ENCODE measurements around the gene MRPS31.

The MRPS31 gene

DNA sequence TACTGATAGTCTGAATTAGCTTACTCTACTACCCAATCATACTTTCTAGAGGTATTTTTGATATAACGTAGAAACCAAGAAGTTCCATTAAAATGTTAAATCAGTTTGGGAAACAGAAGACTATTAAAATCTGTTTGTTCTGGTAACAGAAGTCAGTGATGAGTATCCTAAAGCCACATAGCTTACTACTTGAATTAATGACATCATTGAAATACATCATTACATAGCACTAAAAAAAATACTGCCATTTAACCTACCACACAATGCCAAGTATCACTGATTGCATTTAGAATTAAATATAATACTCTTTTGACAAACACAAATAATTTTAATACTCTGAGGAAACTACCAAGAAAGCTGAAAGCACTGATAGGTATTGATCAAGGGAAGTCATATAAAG lies 5.4 kb downstream of the MRPS31 start:
- DNase-seq (ENCODE audit: low read depth, low spot score): no peak
- no peak overlapping the region for H3K4me3 ChIP-seq (ENCODE audit: low read depth, low read length)
- in situ Hi-C loops (cut with HindIII; ENCODE audit: low sequenced_read_pairs): no loop called here
- TF ChIP-seq, protein P1, sequence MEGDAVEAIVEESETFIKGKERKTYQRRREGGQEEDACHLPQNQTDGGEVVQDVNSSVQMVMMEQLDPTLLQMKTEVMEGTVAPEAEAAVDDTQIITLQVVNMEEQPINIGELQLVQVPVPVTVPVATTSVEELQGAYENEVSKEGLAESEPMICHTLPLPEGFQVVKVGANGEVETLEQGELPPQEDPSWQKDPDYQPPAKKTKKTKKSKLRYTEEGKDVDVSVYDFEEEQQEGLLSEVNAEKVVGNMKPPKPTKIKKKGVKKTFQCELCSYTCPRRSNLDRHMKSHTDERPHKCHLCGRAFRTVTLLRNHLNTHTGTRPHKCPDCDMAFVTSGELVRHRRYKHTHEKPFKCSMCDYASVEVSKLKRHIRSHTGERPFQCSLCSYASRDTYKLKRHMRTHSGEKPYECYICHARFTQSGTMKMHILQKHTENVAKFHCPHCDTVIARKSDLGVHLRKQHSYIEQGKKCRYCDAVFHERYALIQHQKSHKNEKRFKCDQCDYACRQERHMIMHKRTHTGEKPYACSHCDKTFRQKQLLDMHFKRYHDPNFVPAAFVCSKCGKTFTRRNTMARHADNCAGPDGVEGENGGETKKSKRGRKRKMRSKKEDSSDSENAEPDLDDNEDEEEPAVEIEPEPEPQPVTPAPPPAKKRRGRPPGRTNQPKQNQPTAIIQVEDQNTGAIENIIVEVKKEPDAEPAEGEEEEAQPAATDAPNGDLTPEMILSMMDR (IDR thresholded peaks at IDR 0.05; ENCODE audit: low read depth, low read length): no peak

DNA sequence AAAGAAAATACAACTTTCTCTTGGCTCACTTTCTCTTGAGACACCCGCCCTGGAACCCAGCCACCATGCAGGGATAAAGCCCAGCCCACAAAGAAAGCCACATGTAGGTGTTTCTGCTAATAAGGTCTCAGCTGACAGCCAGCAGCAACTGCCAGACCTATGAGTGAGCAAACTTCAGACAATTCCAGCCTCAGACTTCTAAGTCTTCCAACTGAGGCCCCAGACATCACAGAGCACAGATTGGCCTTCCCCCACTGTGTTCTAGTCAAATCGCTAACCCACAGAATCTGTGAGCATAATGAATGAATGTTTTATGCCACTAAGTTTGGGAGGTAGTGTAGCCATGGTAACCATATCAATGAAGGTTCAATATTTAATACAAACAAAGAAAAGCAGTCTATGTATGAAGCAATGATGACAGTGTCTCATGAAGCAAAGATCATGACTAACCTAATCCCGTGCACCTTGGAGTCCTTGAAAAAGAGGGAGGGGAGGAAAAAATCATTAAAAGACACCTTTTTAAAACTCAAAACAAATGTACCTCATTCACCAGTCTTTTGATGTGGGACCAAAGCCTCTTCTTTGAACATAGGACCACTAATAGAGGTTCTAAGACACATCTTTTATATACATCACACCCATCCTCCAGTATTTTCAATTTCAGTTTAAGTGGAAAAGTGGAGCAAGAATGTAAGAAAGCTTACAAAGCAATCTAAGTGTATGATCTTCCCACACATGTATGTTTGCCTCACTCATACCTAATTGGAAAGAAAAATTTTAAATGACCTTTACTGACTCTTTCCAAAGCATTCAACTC lies 6.2 kb downstream of the MRPS31 start:
- TF ChIP-seq, protein P1 (IDR thresholded peaks at IDR 0.05; ENCODE audit: low read depth, low read length): no peak
- in situ Hi-C loops (cut with HindIII; ENCODE audit: low sequenced_read_pairs): no loop called here
- peak; percentile 74 for DNase-seq (ENCODE audit: low read depth, low spot score)
- H3K4me3 ChIP-seq (ENCODE audit: low read depth, low read length): no peak overlapping the region

DNA sequence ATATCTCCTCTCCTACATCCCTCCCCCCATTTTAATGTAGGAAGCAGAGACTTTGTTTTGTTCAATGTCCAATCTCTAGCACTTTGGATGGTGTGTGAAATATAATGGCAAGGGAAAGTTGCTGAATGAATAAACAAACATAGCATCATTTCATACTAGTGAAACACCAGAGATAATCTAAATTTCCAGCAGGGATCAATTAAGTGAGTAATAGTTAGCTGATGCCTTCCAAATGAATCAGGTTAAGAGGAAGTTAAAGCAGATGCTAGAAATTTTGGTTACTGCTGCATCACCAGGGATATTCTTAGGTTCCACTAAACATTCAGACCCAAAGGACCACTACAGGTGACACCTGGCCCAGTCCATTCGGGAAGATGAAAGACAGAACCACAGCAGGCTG lies 8.1 kb downstream of the MRPS31 start:
- no peak overlapping the region for H3K4me3 ChIP-seq (ENCODE audit: low read depth, low read length)
- in situ Hi-C loops (cut with HindIII; ENCODE audit: low sequenced_read_pairs): no loop called here
- no peak for DNase-seq (ENCODE audit: low read depth, low spot score)

DNA sequence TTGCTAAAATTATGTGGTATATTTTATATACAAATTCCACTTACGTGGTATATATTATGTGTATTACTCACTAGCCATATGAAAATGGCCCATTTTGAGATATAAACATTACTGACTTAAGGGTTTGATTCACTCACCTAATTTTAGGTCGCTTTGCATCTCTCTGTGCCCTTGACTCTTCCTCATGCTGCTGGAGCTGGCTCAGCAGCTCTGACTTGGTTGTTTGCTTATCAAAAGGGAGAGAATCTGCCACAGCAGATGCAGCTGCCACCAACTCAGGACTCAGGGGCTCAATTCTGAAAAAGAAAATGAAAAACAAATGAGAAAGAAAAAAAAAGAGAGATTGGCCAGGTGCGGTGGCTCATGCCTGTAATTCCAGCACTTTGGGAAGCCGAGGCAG lies 12.2 kb downstream of the MRPS31 start:
- DNase-seq (ENCODE audit: low read depth, low spot score): no peak
- no peak overlapping the region for H3K4me3 ChIP-seq (ENCODE audit: low read depth, low read length)
- TF ChIP-seq, protein P1 (IDR thresholded peaks at IDR 0.05; ENCODE audit: low read depth, low read length): no peak
- in situ Hi-C loops (cut with HindIII; ENCODE audit: low sequenced_read_pairs): no loop called here

More for the DNA sequence above, 8.1 kb downstream of the MRPS31 start:
- TF ChIP-seq, protein P1 (IDR thresholded peaks at IDR 0.05; ENCODE audit: low read depth, low read length): no peak

DNA sequence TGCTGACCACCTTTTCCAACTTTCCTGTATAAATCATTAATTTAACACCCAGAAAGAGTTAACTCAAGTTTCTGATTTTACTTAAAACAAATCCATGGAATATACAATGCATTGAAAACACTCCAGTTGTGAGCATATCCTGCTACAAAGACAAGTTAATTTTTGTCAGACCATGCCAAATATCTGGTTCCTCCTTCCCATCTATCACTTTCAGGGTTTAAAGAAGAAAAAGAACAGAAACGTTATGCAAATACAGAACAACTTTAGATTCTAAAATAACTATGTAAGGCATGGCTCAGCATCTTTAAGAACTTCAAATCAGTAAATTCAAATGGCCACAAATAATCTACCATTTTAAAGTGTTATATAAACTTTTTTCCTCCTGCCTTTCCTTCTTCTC lies 14.9 kb downstream of the MRPS31 start:
- no peak overlapping the region for H3K4me3 ChIP-seq (ENCODE audit: low read depth, low read length)
- in situ Hi-C loops (cut with HindIII; ENCODE audit: low sequenced_read_pairs): no loop called here
- TF ChIP-seq, protein P1 (IDR thresholded peaks at IDR 0.05; ENCODE audit: low read depth, low read length): no peak
- DNase-seq (ENCODE audit: low read depth, low spot score): no peak

DNA sequence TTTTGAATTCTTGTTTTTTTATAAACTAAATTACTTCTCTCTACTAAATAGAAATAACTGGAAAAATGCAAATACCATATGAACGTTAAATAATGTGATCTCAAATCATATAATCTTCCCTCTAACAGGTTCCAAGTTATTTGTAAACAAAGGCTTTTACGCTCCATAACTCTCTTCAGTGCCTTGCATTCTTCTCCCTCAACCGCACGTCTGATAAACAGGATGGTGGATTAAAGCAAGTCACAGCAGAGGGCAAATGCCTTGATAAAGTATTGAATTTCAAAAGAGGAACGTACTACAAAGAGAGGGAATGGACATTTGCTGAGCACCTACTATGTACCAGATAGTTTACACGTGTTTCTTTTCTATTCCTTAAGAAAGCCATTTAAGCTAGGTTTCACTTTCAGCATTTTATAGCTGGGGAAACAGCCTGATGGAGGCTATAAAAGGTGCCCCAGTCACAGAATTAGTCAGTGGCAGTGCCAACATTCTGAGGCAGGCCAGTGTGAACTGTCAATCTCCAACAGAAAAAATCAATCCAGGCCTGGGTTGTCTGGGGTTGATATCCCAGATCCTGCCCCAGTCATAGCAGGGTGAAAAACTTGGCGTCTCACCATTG lies 15.8 kb downstream of the MRPS31 start:
- TF ChIP-seq, protein P1 (IDR thresholded peaks at IDR 0.05; ENCODE audit: low read depth, low read length): no peak
- no peak overlapping the region for H3K4me3 ChIP-seq (ENCODE audit: low read depth, low read length)
- in situ Hi-C loops (cut with HindIII; ENCODE audit: low sequenced_read_pairs): no loop called here
- no peak for DNase-seq (ENCODE audit: low read depth, low spot score)

Measured in astrocyte of the spinal cord (primary cell).